GM21576 (cell line): ENCODE results near the gene HECTD4.
"Not testable (repeated sequence)": the region's sequence is repeated elsewhere in the genome, so short reads cannot be mapped to it uniquely, and the experiment has no call there.

Experiments used
- ATAC-seq: cut with Tn5 transposase; IDR thresholded peaks from one replicate; pipeline ENCODE4 v1.9.1; 2021; ENCODE audit warnings: mild to moderate bottlenecking, moderate library complexity; ENCODE audit not compliant: unreplicated experiment

Gene HECTD4

GRCh38 chr12:112354399-112354798, 27.8 kb downstream of the HECTD4 start:
- ATAC-seq = no peak

- ATAC-seq = no peak
Observed at GRCh38 chr12:112353393-112353792, 28.8 kb downstream of the HECTD4 start.

- no peak for ATAC-seq
Observed at GRCh38 chr12:112352921-112353320, 29.3 kb downstream of the HECTD4 start.

- no peak for ATAC-seq
Observed at GRCh38 chr12:112350593-112351592, 31.3 kb downstream of the HECTD4 start.

- no peak for ATAC-seq
Observed at GRCh38 chr12:112349431-112349830, 32.8 kb downstream of the HECTD4 start.

GRCh38 chr12:112348926-112349325, 33.3 kb downstream of the HECTD4 start:
- ATAC-seq = not testable (repeated sequence)

- no peak for ATAC-seq
Observed at GRCh38 chr12:112347581-112347982, 34.6 kb downstream of the HECTD4 start.

- no peak for ATAC-seq
Observed at GRCh38 chr12:112346194-112346593, 36.0 kb downstream of the HECTD4 start.

- ATAC-seq = no peak
Observed at GRCh38 chr12:112344220-112344619, 38.0 kb downstream of the HECTD4 start.

- no peak for ATAC-seq
Observed at GRCh38 chr12:112342587-112342986, 39.6 kb downstream of the HECTD4 start.

- no peak for ATAC-seq
Observed at GRCh38 chr12:112341046-112341825, 41.0 kb downstream of the HECTD4 start.

GRCh38 chr12:112340230-112340629, 42.0 kb downstream of the HECTD4 start:
- ATAC-seq = no peak

- not testable (repeated sequence) for ATAC-seq
Observed at GRCh38 chr12:112334999-112335398, 47.2 kb downstream of the HECTD4 start.

GRCh38 chr12:112333019-112333418, 49.2 kb downstream of the HECTD4 start:
- ATAC-seq = no peak

GRCh38 chr12:112331886-112332285, 50.3 kb downstream of the HECTD4 start:
- ATAC-seq = no peak

- no peak for ATAC-seq
Observed at GRCh38 chr12:112330706-112331105, 51.5 kb downstream of the HECTD4 start.

GRCh38 chr12:112328456-112329124, 53.6 kb downstream of the HECTD4 start:
- no peak for ATAC-seq

GRCh38 chr12:112327209-112327938, 54.9 kb downstream of the HECTD4 start:
- no peak for ATAC-seq

GRCh38 chr12:112325622-112326207, 56.5 kb downstream of the HECTD4 start:
- ATAC-seq = no peak

GRCh38 chr12:112325157-112325556, 57.1 kb downstream of the HECTD4 start:
- ATAC-seq = no peak
